Liver (tissue), 9 donors: ENCODE measurements around the gene UPK3A. TPM values are rescaled to one million over a fixed set of nuclear protein-coding genes. Genes with fewer than 3 reads are reported as not detected.

Experiments
- DNase-seq: peaks from one replicate; pipeline ENCODE4 v3.0.0-alpha.2; 2017; ENCODE audit warnings: low spot score
- H3K27ac ChIP-seq, 2 donors: one replicate each; pipeline ENCODE4 v1.7.0; 2013; ENCODE audit warnings: inconsistent platforms in 2 of 2, low read length in 2 of 2, control low read depth in 1 of 2, low read depth in 1 of 2, mild to moderate bottlenecking in 1 of 2
- H3K27me3 ChIP-seq, 4 donors: one replicate each; pipeline versions ENCODE4 v1.6.1 to v1.7.0; 2013; ENCODE audit warnings: low read length in 3 of 4, inconsistent platforms in 1 of 4, mild to moderate bottlenecking in 1 of 4, moderate library complexity in 1 of 4; ENCODE audit not compliant: control insufficient read depth in 4 of 4, insufficient read depth in 4 of 4
- H3K36me3 ChIP-seq, 4 donors: one replicate each; pipeline versions ENCODE4 v1.6.1 to v1.7.0; 2013; ENCODE audit warnings: low read length in 3 of 4, mild to moderate bottlenecking in 3 of 4, low read depth in 1 of 4, moderate library complexity in 1 of 4; ENCODE audit not compliant: control insufficient read depth in 4 of 4, insufficient read depth in 3 of 4
- H3K4me1 ChIP-seq, 4 donors: one replicate each; pipeline versions ENCODE4 v1.6.1 to v1.7.0; 2013; ENCODE audit warnings: low read length in 3 of 4, mild to moderate bottlenecking in 3 of 4, moderate library complexity in 1 of 4; ENCODE audit not compliant: control insufficient read depth in 4 of 4, insufficient read depth in 4 of 4
- H3K4me3 ChIP-seq, 3 donors: one replicate each; pipeline versions ENCODE4 v1.6.1 to v1.7.0; 2013; ENCODE audit warnings: low read length in 3 of 3, control low read depth in 1 of 3, low read depth in 1 of 3, mild to moderate bottlenecking in 1 of 3
- H3K9ac ChIP-seq, 2 donors: one replicate each; pipeline ENCODE4 v1.7.0; 2013; ENCODE audit warnings: low read length in 2 of 2, mild to moderate bottlenecking in 2 of 2, moderate library complexity in 2 of 2, control low read depth in 1 of 2, low read depth in 1 of 2
- H3K9me3 ChIP-seq, 4 donors: one replicate each; pipeline versions ENCODE4 v1.6.1 to v1.7.0; 2013; ENCODE audit warnings: low read length in 3 of 4; ENCODE audit not compliant: control insufficient read depth in 4 of 4
- ATF3 ChIP-seq: IDR thresholded peaks from 2 replicates; pipeline ENCODE4 v1.6.1; 2016; ENCODE audit warnings: antibody characterized with exemption
- CTCF ChIP-seq: fragments of 150-350 bp; IDR thresholded peaks from 2 replicates; pipeline ENCODE4 v1.5.1; 2017; ENCODE audit warnings: improper control_type of control experiment, low read depth, low read length; ENCODE audit not compliant: missing input control
- EGR1 ChIP-seq, 2 donors: IDR thresholded peaks; 2 replicates each; pipeline ENCODE4 v1.6.1; 2016 to 2018; ENCODE audit warnings: antibody characterized with exemption in 2 of 2, low read depth in 2 of 2
- FOXA1 ChIP-seq: IDR thresholded peaks from 2 replicates; pipeline ENCODE4 v1.6.1; 2016; ENCODE audit warnings: antibody characterized with exemption
- GABPA ChIP-seq, 2 donors: IDR thresholded peaks in 1 of 2; conservative IDR thresholded peaks in 1 of 2; 2 replicates each; pipeline ENCODE4 v1.6.1; 2016; ENCODE audit warnings: antibody characterized with exemption in 2 of 2, mild to moderate bottlenecking in 1 of 2, moderate library complexity in 1 of 2
- HNF4A ChIP-seq, 2 donors: conservative IDR thresholded peaks; 2 replicates each; pipeline ENCODE4 v1.6.1; 2016; ENCODE audit warnings: antibody characterized with exemption in 2 of 2, mild to moderate bottlenecking in 2 of 2
- HNF4G ChIP-seq: IDR thresholded peaks from 2 replicates; pipeline ENCODE4 v1.6.1; 2016; ENCODE audit warnings: antibody characterized with exemption
- JUND ChIP-seq, 2 donors: IDR thresholded peaks; 2 replicates each; pipeline ENCODE4 v1.6.1; 2016; ENCODE audit warnings: antibody characterized with exemption in 2 of 2
- MAX ChIP-seq: IDR thresholded peaks from 2 replicates; pipeline ENCODE4 v1.6.1; 2016; ENCODE audit warnings: antibody characterized with exemption
- NR2F2 ChIP-seq: IDR thresholded peaks from 2 replicates; pipeline ENCODE4 v1.6.1; 2016; ENCODE audit warnings: antibody characterized with exemption
- RAD21 ChIP-seq, 2 donors: IDR thresholded peaks; 2 replicates each; pipeline ENCODE4 v1.6.1; 2016; ENCODE audit warnings: antibody characterized with exemption in 2 of 2, mild to moderate bottlenecking in 2 of 2
- REST ChIP-seq: IDR thresholded peaks from 2 replicates; pipeline ENCODE4 v1.6.1; 2016; ENCODE audit warnings: antibody characterized with exemption, mild to moderate bottlenecking
- RXRA ChIP-seq, 2 donors: IDR thresholded peaks; 2 replicates each; pipeline ENCODE4 v1.6.1; 2017 to 2018; ENCODE audit warnings: antibody characterized with exemption in 2 of 2, mild to moderate bottlenecking in 1 of 2
- SP1 ChIP-seq: IDR thresholded peaks from 2 replicates; pipeline ENCODE4 v1.6.1; 2018; ENCODE audit warnings: antibody characterized with exemption, mild to moderate bottlenecking
- TAF1 ChIP-seq: conservative IDR thresholded peaks from 2 replicates; pipeline ENCODE4 v1.6.1; 2016; ENCODE audit warnings: antibody characterized with exemption, mild to moderate bottlenecking
- YY1 ChIP-seq: IDR thresholded peaks from 2 replicates; pipeline ENCODE4 v1.6.1; 2016; ENCODE audit warnings: antibody characterized with exemption, mild to moderate bottlenecking
- ZBTB33 ChIP-seq: IDR thresholded peaks from 2 replicates; pipeline ENCODE4 v1.6.1; 2016; ENCODE audit warnings: antibody characterized with exemption
- WGBS: extraction: QIAGEN DNeasy Blood & Tissue Kit; methylation state at CpG from one replicate; pipeline ENCODE4 v1.1.7; 2013; 5-methylcytosine and 5-hydroxymethylcytosine counted together
- polyA plus RNA-seq, 2 donors: library from polyadenylated mRNA; stranded (reverse) in 1 of 2; unstranded in 1 of 2; fragments of 200-250 nt in 1 of 2; fragments of >200 nt in 1 of 2; fragmentation: Nextera tagmentation in 1 of 2; extraction: Ambion mirVana in 1 of 2; gene quantifications; one replicate each; pipeline versions ENCODE4 v1.2.1 to v1.2.3, GENCODE V29; 2013 to 2015
- total RNA-seq, 2 donors: library from RNA; depleted of rRNA; stranded (reverse); fragments of >200 nt; gene quantifications; one replicate each; pipeline ENCODE4 v1.2.3, GENCODE V29; 2014
- donor health status: healthy.
- donor health status: healthy.
- donor health status: healthy.
- donor health status: healthy.
- donor health status: healthy.

Gene UPK3A
- total and polyA plus RNA-seq, 4 donors, result 0.42 TPM; not detected in 3

GRCh38 chr22:45308957-45309421 is 24.2 kb downstream of the UPK3A start:
- H3K9ac ChIP-seq, result peak overlapping the region in 1 of 2 donors; percentile 56
- peaks cover 2 to 15% (median 9%) of the 10 kb centered on the region in 4 donors for H3K4me1 ChIP-seq
- no peaks in the 10 kb centered on the region for H3K9me3 ChIP-seq
- WGBS, result 69% methylated on average over 25 of the region's 25 CpGs
- H3K4me3 ChIP-seq, result peak overlapping the region; percentile 33 to 87 (median 71)
- no peaks in the 10 kb centered on the region for H3K27me3 ChIP-seq
- no peaks in the 10 kb centered on the region for H3K36me3 ChIP-seq
- TF ChIP-seq JUND (IDR thresholded peaks at IDR 0.05), result no peak
- TF ChIP-seq SP1, result no peak
- TF ChIP-seq CTCF, result no peak
- TF ChIP-seq ZBTB33, result no peak
- no peak for TF ChIP-seq MAX
- TF ChIP-seq YY1, result no peak
- TF ChIP-seq NR2F2, result no peak
- no peak for TF ChIP-seq RXRA (IDR thresholded peaks at IDR 0.05)
- TF ChIP-seq HNF4G, result no peak
- no peak for TF ChIP-seq REST
- TF ChIP-seq GABPA (IDR thresholded peaks at IDR 0.05 in 1 of 2, conservative IDR thresholded peaks at IDR 0.05 in 1 of 2), result no peak
- no peak for TF ChIP-seq ATF3
- no peak for TF ChIP-seq FOXA1
- TF ChIP-seq TAF1, result no peak
- no peak for TF ChIP-seq HNF4A (conservative IDR thresholded peaks at IDR 0.05)
- no peak for TF ChIP-seq EGR1 (IDR thresholded peaks at IDR 0.05; ENCODE audit: low read depth in 2 of 2)
- no peak for TF ChIP-seq RAD21 (IDR thresholded peaks at IDR 0.05)
- H3K27ac ChIP-seq, result peak overlapping the region; percentile 22 to 71
- no peak for DNase-seq
